Prostate gland (tissue), 2 donors: ENCODE data around the gene TBX21.

Source experiments
- POLR2A ChIP-seq: fragments of 450-650 bp; IDR thresholded peaks from one replicate; pipeline ENCODE4 v1.6.1; 2016; ENCODE audit warnings: antibody characterized with exemption, mild to moderate bottlenecking
- TF ChIP-seq, protein P1 (sequence below), 4 experiments: fragments of 200-600 bp in 2 of 4; fragments of 450-650 bp in 2 of 4; sonication (generic) in 2 of 4; IDR thresholded peaks; 1 replicate in 3 of 4; 2 replicates in 1 of 4; pipeline ENCODE4 v1.5.1; 2016 to 2019; ENCODE audit warnings: antibody characterized with exemption in 4 of 4, mild to moderate bottlenecking in 2 of 4, moderate library complexity in 2 of 4

DNA sequence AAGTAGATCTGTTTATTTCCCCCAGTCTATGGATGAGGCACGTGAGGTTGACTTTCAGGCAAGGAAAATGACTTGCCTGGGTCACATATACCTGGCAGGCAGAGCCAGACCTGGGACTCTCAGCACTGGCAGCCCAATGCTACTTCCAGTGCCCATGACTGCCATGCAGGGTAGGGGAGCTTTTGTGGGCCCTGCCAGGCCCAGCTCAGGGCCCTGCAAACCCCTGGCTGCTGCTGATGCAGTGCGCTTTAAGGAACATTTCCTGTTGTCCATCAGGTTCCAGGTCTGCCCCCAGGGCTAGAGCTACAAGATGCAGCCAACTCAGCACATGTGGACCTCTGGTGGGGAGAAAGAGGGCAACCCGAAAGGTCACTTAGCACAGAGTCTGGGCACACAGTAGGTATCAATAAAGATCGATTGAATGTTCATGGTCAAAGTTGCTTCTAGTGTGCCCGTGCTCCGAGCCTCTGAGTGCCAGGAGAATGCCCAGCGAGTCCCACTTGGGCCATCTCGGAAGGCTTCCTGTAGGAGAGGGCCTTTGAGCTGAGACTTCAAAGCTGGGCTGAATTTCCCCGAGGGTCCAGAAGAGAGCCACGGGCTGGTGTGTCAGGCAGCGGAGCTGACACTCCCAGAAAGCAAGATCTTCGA, 513 bp upstream of the TBX21 start:
- TF ChIP-seq, protein P1, sequence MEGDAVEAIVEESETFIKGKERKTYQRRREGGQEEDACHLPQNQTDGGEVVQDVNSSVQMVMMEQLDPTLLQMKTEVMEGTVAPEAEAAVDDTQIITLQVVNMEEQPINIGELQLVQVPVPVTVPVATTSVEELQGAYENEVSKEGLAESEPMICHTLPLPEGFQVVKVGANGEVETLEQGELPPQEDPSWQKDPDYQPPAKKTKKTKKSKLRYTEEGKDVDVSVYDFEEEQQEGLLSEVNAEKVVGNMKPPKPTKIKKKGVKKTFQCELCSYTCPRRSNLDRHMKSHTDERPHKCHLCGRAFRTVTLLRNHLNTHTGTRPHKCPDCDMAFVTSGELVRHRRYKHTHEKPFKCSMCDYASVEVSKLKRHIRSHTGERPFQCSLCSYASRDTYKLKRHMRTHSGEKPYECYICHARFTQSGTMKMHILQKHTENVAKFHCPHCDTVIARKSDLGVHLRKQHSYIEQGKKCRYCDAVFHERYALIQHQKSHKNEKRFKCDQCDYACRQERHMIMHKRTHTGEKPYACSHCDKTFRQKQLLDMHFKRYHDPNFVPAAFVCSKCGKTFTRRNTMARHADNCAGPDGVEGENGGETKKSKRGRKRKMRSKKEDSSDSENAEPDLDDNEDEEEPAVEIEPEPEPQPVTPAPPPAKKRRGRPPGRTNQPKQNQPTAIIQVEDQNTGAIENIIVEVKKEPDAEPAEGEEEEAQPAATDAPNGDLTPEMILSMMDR (IDR thresholded peaks at IDR 0.05): no peak
- no peak for TF ChIP-seq POLR2A
